ENCODE results near the gene PIGU.

- TF ChIP-seq CBX5 (CRISPR knock-in tag; IDR thresholded peaks at IDR 0.05; ENCODE audit: borderline replicate concordance) (no peak), THAP8 (CRISPR knock-in tag; IDR thresholded peaks at IDR 0.05; ENCODE audit: borderline replicate concordance) (no peak), ZFP41 (CRISPR knock-in tag; IDR thresholded peaks at IDR 0.05; ENCODE audit: borderline replicate concordance) (no peak), SP1 (IDR thresholded peaks at IDR 0.05) (no peak), SP1 (CRISPR knock-in tag; IDR thresholded peaks at IDR 0.05) (no peak), ZNF124 (CRISPR knock-in tag; IDR thresholded peaks at IDR 0.05) (no peak)
These were observed 118.3 kb downstream of the PIGU start, which contains the start of gene MAP1LC3A for GRCh38 chr20:34558320-34559218.
